Ascending aorta (tissue), 2 donors: ENCODE measurements around the gene LPXN. TPM values are rescaled to one million over a fixed set of nuclear protein-coding genes. Genes with fewer than 3 reads are reported as not detected.

Experiments used
- DNase-seq, 2 donors: peaks; one replicate each; pipeline ENCODE4 v3.0.0-alpha.2; 2019; ENCODE audit warnings: low spot score in 2 of 2
- H3K27ac ChIP-seq, 2 donors: fragments of 200-600 bp; sonication (generic); one replicate each; pipeline ENCODE4 v1.5.1; 2016 to 2017; ENCODE audit warnings: mild to moderate bottlenecking in 1 of 2
- H3K27me3 ChIP-seq: fragments of 200-600 bp; sonication (generic); one replicate; pipeline ENCODE4 v1.5.1; 2017
- H3K36me3 ChIP-seq, 2 donors: fragments of 200-600 bp; sonication (generic); one replicate each; pipeline ENCODE4 v1.5.1; 2016
- H3K4me1 ChIP-seq, 2 donors: fragments of 200-600 bp; sonication (generic); one replicate each; pipeline ENCODE4 v1.5.1; 2016 to 2017; ENCODE audit warnings: mild to moderate bottlenecking in 1 of 2
- H3K4me3 ChIP-seq, 2 donors: fragments of 200-600 bp; sonication (generic); one replicate each; pipeline ENCODE4 v1.5.1; 2016 to 2017; ENCODE audit warnings: mild to moderate bottlenecking in 1 of 2
- H3K9me3 ChIP-seq, 2 donors: fragments of 200-600 bp; sonication (generic); one replicate each; pipeline ENCODE4 v1.5.1; 2016
- intact Hi-C: fragments of 100-400 bp; cut with DNase I; formaldehyde crosslinking; loops from one replicate; pipeline ENCODE4 v1.15.1; 2023
- total RNA-seq: library from RNA; depleted of rRNA; stranded (reverse); fragments of >200 nt; gene quantifications from one replicate; pipeline ENCODE4 v1.1.0, GENCODE V29; 2016
- TF ChIP-seq, protein P1 (sequence below), 3 experiments: fragments of 200-600 bp in 2 of 3; fragments of 450-650 bp in 1 of 3; sonication (generic) in 2 of 3; IDR thresholded peaks; one replicate each; pipeline ENCODE4 v1.5.1; 2016 to 2019; ENCODE audit warnings: antibody characterized with exemption in 3 of 3, mild to moderate bottlenecking in 1 of 3, moderate library complexity in 1 of 3

Gene LPXN
- total RNA-seq, 1 donor from 2014 or later, result 2.1 TPM

DNA sequence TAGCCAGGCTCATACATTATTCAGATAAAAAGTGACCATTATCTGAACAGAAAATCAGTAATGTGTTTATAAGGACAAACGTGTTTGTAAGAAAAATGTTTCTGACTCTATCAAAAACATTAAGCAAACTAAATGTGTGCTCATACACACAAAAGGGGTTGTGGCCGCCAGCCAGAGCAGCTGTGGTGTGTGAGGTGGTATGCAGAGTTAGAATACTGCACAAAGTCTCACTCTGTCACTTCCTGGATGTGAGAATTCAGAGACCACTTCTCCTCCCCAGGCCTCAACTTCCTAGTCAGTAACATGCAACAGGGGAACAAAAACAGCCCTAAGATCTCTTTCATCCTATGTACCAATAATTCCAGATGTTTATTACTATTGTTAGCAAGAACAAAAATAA is 77.2 kb downstream of the LPXN start:
- Histone ChIP-seq H3K9me3 (no peaks in the 10 kb centered on the region), H3K27me3 (no peaks in the 10 kb centered on the region), H3K4me3 (no peak overlapping the region), H3K27ac (no peak overlapping the region), H3K36me3 (no peaks in the 10 kb centered on the region), H3K4me1 (peaks cover 0 to 3% of the 10 kb centered on the region in 2 donors)
- DNase-seq, result no peak
- TF ChIP-seq, protein P1, sequence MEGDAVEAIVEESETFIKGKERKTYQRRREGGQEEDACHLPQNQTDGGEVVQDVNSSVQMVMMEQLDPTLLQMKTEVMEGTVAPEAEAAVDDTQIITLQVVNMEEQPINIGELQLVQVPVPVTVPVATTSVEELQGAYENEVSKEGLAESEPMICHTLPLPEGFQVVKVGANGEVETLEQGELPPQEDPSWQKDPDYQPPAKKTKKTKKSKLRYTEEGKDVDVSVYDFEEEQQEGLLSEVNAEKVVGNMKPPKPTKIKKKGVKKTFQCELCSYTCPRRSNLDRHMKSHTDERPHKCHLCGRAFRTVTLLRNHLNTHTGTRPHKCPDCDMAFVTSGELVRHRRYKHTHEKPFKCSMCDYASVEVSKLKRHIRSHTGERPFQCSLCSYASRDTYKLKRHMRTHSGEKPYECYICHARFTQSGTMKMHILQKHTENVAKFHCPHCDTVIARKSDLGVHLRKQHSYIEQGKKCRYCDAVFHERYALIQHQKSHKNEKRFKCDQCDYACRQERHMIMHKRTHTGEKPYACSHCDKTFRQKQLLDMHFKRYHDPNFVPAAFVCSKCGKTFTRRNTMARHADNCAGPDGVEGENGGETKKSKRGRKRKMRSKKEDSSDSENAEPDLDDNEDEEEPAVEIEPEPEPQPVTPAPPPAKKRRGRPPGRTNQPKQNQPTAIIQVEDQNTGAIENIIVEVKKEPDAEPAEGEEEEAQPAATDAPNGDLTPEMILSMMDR (IDR thresholded peaks at IDR 0.05), result no peak
- intact Hi-C loops, result no loop called here

- H3K9me3 ChIP-seq, result no peaks in the 10 kb centered on the region
- no peak for DNase-seq
- no peak overlapping the region for H3K27ac ChIP-seq
- H3K4me1 ChIP-seq, result peaks cover 0 to 3% of the 10 kb centered on the region in 2 donors
- no peaks in the 10 kb centered on the region for H3K27me3 ChIP-seq
- TF ChIP-seq, protein P1 (IDR thresholded peaks at IDR 0.05), result no peak
- H3K36me3 ChIP-seq, result no peaks in the 10 kb centered on the region
- H3K4me3 ChIP-seq, result no peak overlapping the region
- intact Hi-C loops, result no loop called here
Measured at GRCh38 chr11:58497951-58498350, 77.7 kb downstream of the LPXN start.

DNA sequence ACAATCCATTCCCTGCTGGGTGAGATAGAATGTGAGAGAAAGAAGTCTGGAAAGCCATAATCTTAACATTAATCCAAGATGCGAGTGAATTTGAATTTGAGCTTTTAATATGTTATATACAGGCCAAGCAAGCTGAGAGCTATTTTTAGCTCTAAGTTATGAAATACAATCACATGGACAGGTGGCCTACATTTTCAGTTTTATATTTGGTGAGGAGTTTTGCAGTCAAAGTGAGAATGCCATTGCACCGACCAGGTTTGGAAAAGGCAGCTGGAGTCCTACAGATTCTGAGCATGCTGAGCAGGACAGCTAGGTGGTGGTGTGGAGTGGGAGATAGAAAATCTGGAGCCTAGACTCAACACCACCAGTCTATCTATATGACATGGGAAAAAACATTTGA is 79.8 kb downstream of the LPXN start:
- H3K27ac ChIP-seq, result no peak overlapping the region
- TF ChIP-seq, protein P1 (IDR thresholded peaks at IDR 0.05), result no peak
- H3K9me3 ChIP-seq, result no peaks in the 10 kb centered on the region

GRCh38 chr11:58494101-58494500 is 81.6 kb downstream of the LPXN start:
- Histone ChIP-seq H3K27me3 (no peaks in the 10 kb centered on the region), H3K36me3 (no peaks in the 10 kb centered on the region), H3K27ac (no peak overlapping the region), H3K4me1 (peaks cover 0 to 3% of the 10 kb centered on the region in 2 donors), H3K9me3 (no peaks in the 10 kb centered on the region), H3K4me3 (no peak overlapping the region)
- DNase-seq, result no peak
- intact Hi-C loops, result no loop called here
- TF ChIP-seq, protein P1 (IDR thresholded peaks at IDR 0.05), result no peak

More for the DNA sequence above, 79.8 kb downstream of the LPXN start:
- no peak overlapping the region for H3K4me3 ChIP-seq
- H3K27me3 ChIP-seq, result no peaks in the 10 kb centered on the region
- intact Hi-C loops, result no loop called here
- peaks cover 0 to 3% of the 10 kb centered on the region in 2 donors for H3K4me1 ChIP-seq
- H3K36me3 ChIP-seq, result no peaks in the 10 kb centered on the region
- no peak for DNase-seq

GRCh38 chr11:58493676-58494075 is 82.0 kb downstream of the LPXN start:
- H3K4me1 ChIP-seq, result peaks cover 0 to 3% of the 10 kb centered on the region in 2 donors
- TF ChIP-seq, protein P1 (IDR thresholded peaks at IDR 0.05), result no peak
- intact Hi-C loops, result no loop called here

GRCh38 chr11:58490827-58491226 is 84.8 kb downstream of the LPXN start:
- no peak for DNase-seq
- peaks cover 0 to 3% of the 10 kb centered on the region in 2 donors for H3K4me1 ChIP-seq
- H3K9me3 ChIP-seq, result no peaks in the 10 kb centered on the region
- H3K4me3 ChIP-seq, result no peak overlapping the region
- H3K27ac ChIP-seq, result no peak overlapping the region
- H3K27me3 ChIP-seq, result no peaks in the 10 kb centered on the region
- TF ChIP-seq, protein P1 (IDR thresholded peaks at IDR 0.05), result no peak
- intact Hi-C loops, result no loop called here
- no peaks in the 10 kb centered on the region for H3K36me3 ChIP-seq

More at GRCh38 chr11:58493676-58494075, 82.0 kb downstream of the LPXN start:
- no peaks in the 10 kb centered on the region for H3K9me3 ChIP-seq
- DNase-seq, result no peak
- H3K27ac ChIP-seq, result peak overlapping the region in 1 of 2 donors; percentile 25
- H3K27me3 ChIP-seq, result no peaks in the 10 kb centered on the region
- no peak overlapping the region for H3K4me3 ChIP-seq
- no peaks in the 10 kb centered on the region for H3K36me3 ChIP-seq
